ENCODE results near the gene BLID.

The BLID gene

DNA sequence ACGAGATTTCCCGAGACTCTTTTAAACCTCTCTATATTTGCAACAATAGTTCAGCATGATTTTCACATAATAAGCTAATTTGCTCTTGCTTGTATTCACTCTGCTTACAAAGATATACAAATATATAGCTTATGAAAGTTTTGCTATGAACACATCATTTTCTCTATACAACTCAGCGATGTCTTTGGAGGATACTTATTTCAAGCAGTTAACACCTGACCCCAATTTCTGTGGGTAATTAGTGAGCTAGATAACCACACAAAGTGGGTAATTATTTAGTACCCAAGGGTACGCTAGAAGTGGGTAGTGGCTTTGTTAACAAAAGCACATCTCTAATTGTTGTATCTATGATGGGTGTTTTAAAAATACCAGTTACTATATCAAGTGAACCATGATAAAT, 12.3 kb downstream of the BLID start:
- DNase-seq, result no peak

- no peak for DNase-seq
Measured at GRCh38 chr11:122103321-122103720, 12.7 kb downstream of the BLID start.

DNA sequence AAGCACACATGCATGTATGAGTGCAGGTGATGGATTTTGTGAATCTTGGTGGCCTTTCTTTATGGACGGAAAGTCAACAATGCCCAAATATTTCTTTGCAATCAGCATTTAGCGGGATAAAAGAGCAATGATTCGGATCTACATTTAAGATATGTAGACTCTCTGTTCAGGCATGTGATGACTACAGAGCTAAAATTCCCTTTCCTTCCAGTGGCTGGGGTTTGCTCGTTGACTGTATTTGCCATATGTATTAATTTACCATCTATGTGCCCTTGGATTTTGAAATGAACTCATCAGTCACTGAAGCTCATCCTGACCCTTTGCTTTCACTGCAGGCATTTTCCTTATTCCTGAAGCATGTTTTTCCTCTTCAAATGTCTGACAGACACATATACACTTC, 13.6 kb downstream of the BLID start:
- no peak for DNase-seq

DNA sequence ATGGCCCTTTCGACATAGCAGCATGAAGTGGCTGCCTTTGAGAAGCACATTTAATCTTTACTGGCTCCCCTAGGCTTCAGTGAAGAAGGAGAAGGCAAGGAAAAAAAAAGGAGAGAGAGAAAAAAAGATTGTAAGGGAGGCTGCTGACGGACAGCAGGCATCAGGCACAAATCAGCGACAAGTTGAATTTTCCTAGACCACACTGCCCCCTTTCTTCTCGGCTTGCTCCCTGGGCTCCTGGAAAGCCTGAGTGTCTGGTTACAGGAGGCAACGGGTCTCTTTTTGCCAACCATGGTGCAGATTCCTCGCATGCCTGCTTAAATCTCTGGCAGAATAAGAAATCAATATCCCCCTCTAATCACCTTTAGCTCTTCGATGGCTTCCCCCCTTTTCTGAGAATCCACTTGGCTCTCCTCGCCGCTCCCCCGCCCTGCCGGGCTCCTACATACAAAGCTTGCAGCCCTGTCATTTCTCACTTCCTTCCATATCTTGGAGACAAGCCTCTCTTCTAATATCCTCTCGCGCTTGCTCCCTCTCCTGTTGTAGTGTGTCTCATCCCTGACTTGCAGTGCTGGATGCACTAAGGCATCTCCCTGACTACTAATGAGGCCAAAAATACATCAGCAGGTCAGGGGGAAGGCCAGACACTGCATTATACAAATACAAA, 14.3 kb downstream of the BLID start:
- DNase-seq, result peak; percentile 18

GRCh38 chr11:122100756-122101080, 15.3 kb downstream of the BLID start:
- no peak for DNase-seq

GRCh38 chr11:122100037-122100755, 15.8 kb downstream of the BLID start:
- no peak for DNase-seq

GRCh38 chr11:122099374-122100036, 16.5 kb downstream of the BLID start:
- no peak for DNase-seq

DNA sequence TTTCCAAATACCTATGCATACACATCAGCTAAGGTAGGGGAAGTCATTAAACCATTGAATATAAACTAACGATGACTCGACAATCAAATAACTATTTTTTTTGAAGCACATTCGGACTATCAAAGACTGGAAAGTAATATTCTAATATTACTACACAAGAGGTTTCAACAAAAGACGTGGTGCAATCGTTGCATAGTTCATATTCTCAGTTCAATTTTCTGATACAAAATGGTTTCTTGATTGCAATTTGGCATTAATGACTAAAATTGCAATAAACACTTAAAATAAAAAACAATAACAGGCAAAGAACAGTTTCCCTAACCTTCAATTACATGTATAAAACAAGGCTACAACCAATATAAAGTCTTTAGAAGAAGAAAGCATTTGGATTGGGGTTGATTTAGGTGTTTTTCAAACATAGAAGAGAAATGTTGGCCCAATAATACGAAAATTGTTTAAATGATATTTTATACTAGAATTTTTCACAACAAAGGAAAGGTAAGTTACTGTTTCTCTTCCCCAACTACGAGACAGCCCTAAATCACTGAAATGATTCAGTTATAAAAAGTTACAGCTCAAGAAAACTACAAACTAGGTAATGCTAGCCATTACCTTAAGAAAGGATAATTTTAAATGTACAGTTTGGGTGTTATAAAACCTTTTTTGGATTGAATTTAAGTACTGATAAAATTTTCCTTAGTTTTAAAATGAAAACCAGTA, 17.6 kb downstream of the BLID start:
- DNase-seq, result no peak

DNA sequence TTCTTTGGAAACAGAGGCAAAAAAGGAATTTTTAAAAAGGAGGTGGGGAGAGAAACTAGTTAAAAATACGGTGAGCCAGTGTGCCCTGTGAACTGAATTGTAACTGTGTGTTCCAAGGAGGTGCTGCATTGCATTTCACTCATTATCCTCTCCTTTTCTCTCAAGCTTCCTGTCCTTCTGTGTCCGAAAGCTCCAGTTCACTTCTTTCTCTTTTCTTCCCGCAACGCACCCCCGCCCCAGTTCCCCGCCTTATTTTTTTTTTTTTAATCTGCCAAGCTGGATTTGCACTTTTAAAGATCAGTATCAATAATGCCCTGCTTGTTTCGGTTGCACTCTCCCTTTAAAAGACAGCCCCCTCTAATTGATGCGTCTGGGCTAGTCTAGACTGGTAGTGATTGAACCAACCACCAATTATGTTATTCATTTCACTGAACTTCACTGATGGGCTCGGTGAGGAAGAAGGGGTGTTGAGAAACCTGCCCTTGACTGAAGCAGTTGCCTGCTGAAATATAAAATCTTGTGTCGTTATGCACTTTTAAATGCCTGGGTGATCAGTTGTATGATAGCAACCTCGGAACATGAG, 18.5 kb downstream of the BLID start:
- no peak for DNase-seq

DNA sequence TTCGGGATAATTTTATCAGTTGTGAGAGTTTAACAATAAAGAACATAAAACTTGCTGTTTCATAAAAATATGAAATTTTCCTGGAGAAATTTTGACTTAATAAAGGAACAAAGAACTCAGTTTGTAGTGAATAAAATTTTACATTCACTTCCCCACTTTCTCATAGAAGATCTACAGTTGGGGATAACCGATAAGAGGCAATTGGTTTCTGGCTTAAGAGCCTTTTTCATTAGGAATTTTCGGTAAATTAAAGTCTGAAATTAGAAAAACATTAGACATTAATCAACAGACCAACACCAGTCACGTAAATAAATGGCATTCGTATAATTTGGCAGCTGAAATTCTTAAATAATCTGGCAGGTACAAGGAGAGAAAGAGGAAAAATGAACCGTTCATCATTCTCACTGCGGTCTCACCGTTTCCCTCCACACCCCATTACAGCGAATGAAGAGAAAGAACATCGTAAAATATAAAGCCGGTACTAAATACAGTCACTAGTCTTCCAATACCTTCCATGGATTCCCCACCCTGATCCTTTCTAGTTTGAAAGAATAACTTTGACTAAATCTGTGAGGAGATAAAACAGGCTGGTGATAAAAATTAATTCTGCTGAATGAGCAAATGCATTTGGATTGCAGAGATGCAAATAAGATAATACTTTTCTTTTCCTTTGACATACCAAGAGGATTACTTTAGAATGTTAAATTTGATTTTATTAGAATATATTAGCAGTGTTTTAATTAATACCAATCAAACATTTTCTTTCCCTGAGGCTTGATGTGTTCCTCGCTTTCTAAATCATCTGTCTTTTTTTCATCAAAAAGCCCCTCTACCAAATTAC, 19.5 kb downstream of the BLID start:
- no peak for DNase-seq

DNA sequence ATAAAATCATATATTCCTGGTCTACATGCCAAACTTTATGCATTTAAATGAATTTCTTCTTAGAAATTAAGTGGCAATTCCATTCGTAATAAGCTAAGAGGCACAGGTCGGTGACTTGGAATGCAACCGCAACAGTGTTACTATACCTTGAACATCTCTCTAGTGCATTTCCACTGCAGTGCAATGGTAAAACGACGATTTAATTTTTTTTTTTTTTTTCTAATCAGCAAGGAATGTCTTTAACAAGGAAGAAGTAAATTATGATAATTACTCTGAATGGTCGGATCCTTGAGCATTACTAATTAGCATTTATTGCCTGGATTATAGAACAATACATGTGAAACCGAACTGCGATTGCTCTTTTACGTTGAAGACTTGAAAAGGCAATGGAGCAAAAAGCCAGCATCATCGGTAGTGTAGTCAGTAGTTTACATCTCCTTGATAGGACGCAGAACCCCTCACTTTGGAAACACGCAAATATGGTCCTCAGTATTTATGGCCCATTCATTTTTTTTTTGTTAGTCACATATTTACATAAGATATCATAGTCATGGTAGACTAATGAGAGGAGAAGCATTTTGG, 20.2 kb downstream of the BLID start:
- no peak for DNase-seq

GRCh38 chr11:122094836-122095235, 21.2 kb downstream of the BLID start:
- DNase-seq, result no peak

- no peak for DNase-seq
Measured at GRCh38 chr11:122093731-122094275, 22.2 kb downstream of the BLID start.

DNA sequence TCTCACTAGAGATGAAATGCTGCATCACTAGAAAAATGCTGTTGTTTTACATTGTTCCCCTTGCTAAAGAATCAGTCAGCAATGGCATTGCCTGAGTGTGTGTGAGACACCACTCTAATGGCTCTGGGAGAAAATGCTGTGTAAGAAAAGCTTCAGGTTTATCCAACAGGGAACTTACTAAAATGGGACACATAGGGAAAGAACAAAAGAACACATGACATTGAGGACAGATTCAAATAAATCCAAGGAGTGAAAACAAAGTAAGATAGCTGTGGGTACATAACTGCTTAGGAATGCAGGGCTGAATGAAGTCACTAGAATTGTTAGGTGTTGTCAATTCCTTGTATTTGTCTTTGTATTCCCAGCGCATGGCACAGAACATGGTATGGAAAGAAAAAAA, 24.2 kb downstream of the BLID start:
- DNase-seq, result no peak

DNA sequence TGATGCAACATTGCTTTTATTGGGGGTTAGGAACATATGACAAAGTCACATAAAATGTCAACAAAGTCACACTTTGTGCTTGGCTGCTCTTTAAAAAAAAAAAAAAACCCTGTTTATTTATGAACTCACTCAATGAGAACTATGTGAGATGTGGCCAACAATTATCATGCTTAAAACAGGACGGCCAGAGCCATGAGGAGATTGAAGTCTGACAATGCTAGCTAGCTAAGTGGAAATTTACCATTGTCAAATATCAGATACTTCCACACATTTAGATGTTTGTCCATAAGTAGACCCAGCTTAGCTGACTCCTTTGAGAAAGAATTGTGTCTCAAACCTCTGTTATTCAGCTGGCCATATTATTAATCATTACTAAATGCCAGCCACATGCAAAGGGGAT, 26.9 kb downstream of the BLID start:
- DNase-seq, result no peak

- no peak for DNase-seq
Measured at GRCh38 chr11:122085712-122086111, 30.3 kb downstream of the BLID start.

- DNase-seq, result no peak
Measured at GRCh38 chr11:122085264-122085663, 30.8 kb downstream of the BLID start.

DNA sequence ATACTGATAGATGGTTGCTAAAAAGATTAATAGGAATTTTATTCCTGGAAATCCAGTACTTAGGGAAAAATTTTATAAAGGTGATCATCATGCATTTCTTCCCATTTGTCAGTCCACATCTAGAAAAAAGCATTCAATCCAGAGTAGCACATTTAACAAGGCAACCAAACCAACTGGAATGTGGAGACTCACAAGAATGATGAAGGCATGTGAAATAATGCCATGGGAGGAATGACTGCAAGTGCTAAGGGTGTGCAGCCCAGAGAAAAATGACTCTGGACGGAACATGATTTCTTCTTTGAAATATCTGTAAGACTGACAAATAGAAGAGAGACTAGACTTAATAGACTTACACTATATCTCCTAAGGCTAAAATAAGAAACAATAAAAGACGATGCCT, 33.8 kb downstream of the BLID start:
- no peak for DNase-seq

- no peak for DNase-seq
Measured at GRCh38 chr11:122081073-122081472, 34.9 kb downstream of the BLID start.

DNA sequence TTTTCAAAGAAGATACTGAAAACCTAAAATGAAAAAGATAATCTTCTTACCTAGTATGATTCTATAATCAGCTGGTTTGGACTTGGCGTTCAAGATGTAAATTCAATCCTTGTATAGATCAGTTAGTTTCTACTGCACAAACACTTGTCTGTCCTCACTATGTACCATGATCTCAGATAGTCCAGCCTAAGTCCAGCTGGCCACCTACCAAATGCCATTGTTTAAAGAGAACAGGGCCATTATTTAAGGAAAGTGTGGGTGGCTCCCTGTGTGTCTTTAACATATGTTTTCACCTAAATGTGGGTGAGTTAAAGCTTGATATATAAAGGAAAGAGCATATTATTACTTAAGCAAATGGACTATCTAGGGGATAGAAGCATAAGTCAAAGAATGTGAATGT, 38.6 kb downstream of the BLID start:
- DNase-seq, result no peak

- DNase-seq, result no peak
Measured at GRCh38 chr11:122076512-122077120, 39.4 kb downstream of the BLID start.

All from inflammatory macrophage treated with lipopolysaccharide for 4 hours (primary cell).